Astrocyte (in vitro differentiated cells and primary cell): ENCODE data around the gene TLCD5.

Source experiments
- CTCF ChIP-seq: IDR thresholded peaks from 2 replicates; pipeline ENCODE4 v1.5.1; 2011; ENCODE audit warnings: low read depth, mild to moderate bottlenecking, inconsistent platforms, low read length, moderate library complexity; ENCODE audit not compliant: insufficient read depth
- EZH2 ChIP-seq: IDR thresholded peaks from 2 replicates; pipeline ENCODE4 v1.6.1; 2012; ENCODE audit warnings: mild to moderate bottlenecking, low read length, inconsistent platforms; ENCODE audit not compliant: insufficient read depth

DNA sequence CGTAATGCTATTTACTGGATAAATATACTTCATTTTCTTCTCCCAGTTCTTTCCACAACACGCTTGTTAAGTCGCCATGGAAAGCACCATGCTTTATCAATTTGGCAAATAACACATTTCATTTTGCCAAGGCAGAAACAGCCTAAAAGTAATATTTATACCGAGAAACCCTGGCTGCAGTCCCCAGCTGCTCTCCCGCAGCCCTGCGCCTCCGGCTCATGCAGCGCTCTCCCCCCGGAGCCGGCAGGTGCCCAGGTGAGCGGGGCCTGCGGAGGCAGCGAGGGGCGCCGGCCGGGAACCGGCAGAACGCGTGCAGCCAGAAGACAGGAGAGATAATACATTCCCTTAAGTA lies 10.4 kb downstream of the TLCD5 start:
- no peak for TF ChIP-seq CTCF
- no peak for TF ChIP-seq EZH2
